HepG2 (cell line): Measurements from ENCODE around the gene DRC7. TPM values are rescaled to one million over a fixed set of nuclear protein-coding genes. Genes with fewer than 3 reads are reported as not detected.

Experiments used
- ATM ChIP-seq: fragments of 450-650 bp; IDR thresholded peaks from 2 replicates; pipeline ENCODE4 v1.7.1; 2017; ENCODE audit warnings: mild to moderate bottlenecking, borderline replicate concordance
- FOXA3 ChIP-seq: IDR thresholded peaks from 2 replicates; pipeline ENCODE4 v1.6.1; 2016; ENCODE audit warnings: missing genetic modification reagents, missing compliant biosample characterization
- GLI4 ChIP-seq: sonication (generic); formaldehyde crosslinking; IDR thresholded peaks from 2 replicates; pipeline ENCODE4 v1.5.1; 2020; ENCODE audit warnings: missing genetic modification reagents, mild to moderate bottlenecking, moderate library complexity, borderline replicate concordance
- GTF3A ChIP-seq: sonication (generic); formaldehyde crosslinking; conservative IDR thresholded peaks from 2 replicates; pipeline ENCODE4 v1.4.0; 2020; ENCODE audit warnings: mild to moderate bottlenecking, missing genetic modification reagents
- HNRNPK ChIP-seq: fragments of 200-400 bp; formaldehyde crosslinking; IDR thresholded peaks from 2 replicates; pipeline ENCODE4 v1.6.1; 2018; ENCODE audit warnings: low read length, low read depth, moderate library complexity, mild to moderate bottlenecking; ENCODE audit not compliant: poor library complexity, severe bottlenecking
- IKZF4 ChIP-seq: sonication (generic); formaldehyde crosslinking; IDR thresholded peaks from 2 replicates; pipeline ENCODE4 v1.5.1; 2020; ENCODE audit warnings: borderline replicate concordance, mild to moderate bottlenecking, low read depth, missing genetic modification reagents; ENCODE audit errors: not compliant biosample characterization
- MAZ ChIP-seq, 2 experiments: sonication (generic) in 1 of 2; formaldehyde crosslinking in 1 of 2; IDR thresholded peaks; 2 replicates each; pipeline versions ENCODE4 v1.5.0 to v1.6.1; 2012 to 2020; ENCODE audit warnings: low read depth in 2 of 2, mild to moderate bottlenecking in 2 of 2, borderline replicate concordance in 1 of 2, improper control_type of control experiment in 1 of 2, low read length in 1 of 2, missing genetic modification reagents in 1 of 2, moderate library complexity in 1 of 2
- MTA1 ChIP-seq: sonication (generic); formaldehyde crosslinking; IDR thresholded peaks from 2 replicates; pipeline ENCODE4 v1.4.0; 2020; ENCODE audit warnings: missing genetic modification reagents, mild to moderate bottlenecking, borderline replicate concordance
- MXD3 ChIP-seq: IDR thresholded peaks from 2 replicates; pipeline ENCODE4 v1.6.1; 2016; ENCODE audit warnings: mild to moderate bottlenecking, missing biosample characterization, missing genetic modification reagents
- NFRKB ChIP-seq: fragments of 450-650 bp; IDR thresholded peaks from 2 replicates; pipeline ENCODE4 v1.6.1; 2017
- NFYB ChIP-seq: sonication (generic); formaldehyde crosslinking; IDR thresholded peaks from 2 replicates; pipeline ENCODE4 v1.4.0; 2020; ENCODE audit warnings: missing genetic modification reagents
- POGK ChIP-seq: sonication (generic); formaldehyde crosslinking; conservative IDR thresholded peaks from 2 replicates; pipeline ENCODE4 v1.8.0; 2022; ENCODE audit warnings: mild to moderate bottlenecking, moderate library complexity, missing genetic modification reagents
- YY1 ChIP-seq: IDR thresholded peaks from 2 replicates; pipeline ENCODE4 v1.6.1; 2011; ENCODE audit warnings: low read length, low read depth, moderate library complexity, mild to moderate bottlenecking; ENCODE audit not compliant: insufficient read depth, insufficient replicate concordance
- ZKSCAN1 ChIP-seq: fragments of 150-350 bp; IDR thresholded peaks from 2 replicates; pipeline ENCODE4 v1.6.1; 2014; ENCODE audit warnings: low read length
- ZNF160 ChIP-seq: sonication (generic); formaldehyde crosslinking; IDR thresholded peaks from 2 replicates; pipeline ENCODE4 v1.8.0; 2022; ENCODE audit warnings: mild to moderate bottlenecking, inconsistent platforms, missing genetic modification reagents
- ZNF205 ChIP-seq: IDR thresholded peaks from 2 replicates; pipeline ENCODE4 v1.6.1; 2018; ENCODE audit warnings: missing biosample characterization, missing genetic modification reagents
- ZNF431 ChIP-seq: sonication (generic); formaldehyde crosslinking; IDR thresholded peaks from 2 replicates; pipeline ENCODE4 v1.9.0; 2022; ENCODE audit warnings: missing genetic modification reagents, low read depth, mild to moderate bottlenecking, borderline replicate concordance
- ZNF670 ChIP-seq: sonication (generic); formaldehyde crosslinking; IDR thresholded peaks from 2 replicates; pipeline ENCODE4 v1.8.0; 2022; ENCODE audit warnings: mild to moderate bottlenecking, missing genetic modification reagents, borderline replicate concordance
- ZNF772 ChIP-seq: sonication (generic); formaldehyde crosslinking; IDR thresholded peaks from 2 replicates; pipeline ENCODE4 v1.5.0; 2020; ENCODE audit warnings: mild to moderate bottlenecking, missing genetic modification reagents
- polyA plus RNA-seq, 8 experiments: library from polyadenylated mRNA; depleted of rRNA in 3 of 8; stranded (reverse) in 7 of 8; unstranded in 1 of 8; fragments of >200 nt; fragmentation: Illumina TruSeq in 4 of 8; extraction: Trizol in 4 of 8; gene quantifications; 2 replicates each; pipeline versions ENCODE4 v1.2.1 to v1.2.3, GENCODE V29; 2011 to 2016; ENCODE audit warnings: low read depth in 4 of 8, missing spikeins in 1 of 8, mixed read lengths in 1 of 8; ENCODE audit not compliant: insufficient read depth in 1 of 8
- total RNA-seq, 5 experiments: library from RNA; depleted of rRNA; stranded (reverse); fragments of >200 nt; fragmentation: Illumina TruSeq; extraction: Trizol; gene quantifications; 2 replicates each; pipeline ENCODE4 v1.2.3, GENCODE V29; 2016; ENCODE audit warnings: low read depth in 1 of 5

DRC7 gene
- total and polyA plus RNA-seq, 2 of the 13 experiments (the other 11 are each of a cell fraction or from before 2014, with no cell fraction given) = 2.7 to 3.4 TPM

GRCh38 chr16:57756424-57757325 lies 62.1 kb downstream of the DRC7 start (continued):
- TF ChIP-seq NFRKB (no peak), ZNF772 (CRISPR knock-in tag) (no peak), NFYB (CRISPR knock-in tag) (no peak), HNRNPK (no peak), GLI4 (CRISPR knock-in tag) (no peak), ZNF205 (no peak), MAZ (IDR thresholded peaks at IDR 0.05; ENCODE audit: borderline replicate concordance, low read depth, low read length) (no peak), MAZ (CRISPR knock-in tag; IDR thresholded peaks at IDR 0.05; ENCODE audit: low read depth) (no peak), IKZF4 (CRISPR knock-in tag) (peak; percentile 48), POGK (CRISPR knock-in tag) (no peak; the same call in 1 of the 2 replicates), ZNF431 (CRISPR knock-in tag) (no peak), MXD3 (CRISPR knock-in tag) (0 out of 2 replicates have a peak, but pooled peaks have one; percentile 6), MTA1 (CRISPR knock-in tag) (0 out of 2 replicates have a peak, but pooled peaks have one; percentile 3), FOXA3 (no peak), YY1 (no peak), ZNF670 (CRISPR knock-in tag) (peak; percentile 66; the same call in 1 of the 2 replicates), GTF3A (CRISPR knock-in tag) (no peak), ZNF160 (CRISPR knock-in tag) (no peak), ZKSCAN1 (no peak), ATM (no peak)
